Upper lobe of right lung (tissue), 1 donor: Measurements from ENCODE around the gene FAM168A. TPM values are rescaled to one million over a fixed set of nuclear protein-coding genes. Genes with fewer than 3 reads are reported as not detected.

Experiments used
- ATAC-seq: fragments of 200-7000 bp; cut with Tn5 transposase; one replicate; pipeline ENCODE4 v1.9.1; 2020; ENCODE audit warnings: mild to moderate bottlenecking, moderate library complexity
- DNase-seq: peaks from one replicate; pipeline ENCODE4 v3.0.0-alpha.2; 2020
- H3K27ac ChIP-seq: fragments of 200-600 bp; one replicate; pipeline ENCODE4 v1.8.0; 2022
- H3K27me3 ChIP-seq: fragments of 200-600 bp; one replicate; pipeline ENCODE4 v1.8.0; 2022; ENCODE audit warnings: mild to moderate bottlenecking
- H3K36me3 ChIP-seq: fragments of 200-600 bp; one replicate; pipeline ENCODE4 v1.8.0; 2022
- H3K4me1 ChIP-seq: fragments of 200-600 bp; one replicate; pipeline ENCODE4 v1.8.0; 2022
- H3K4me3 ChIP-seq: fragments of 200-600 bp; one replicate; pipeline ENCODE4 v1.8.0; 2022; ENCODE audit warnings: mild to moderate bottlenecking
- H3K9me3 ChIP-seq: fragments of 200-600 bp; one replicate; pipeline ENCODE4 v1.8.0; 2022
- CTCF ChIP-seq: fragments of 200-600 bp; IDR thresholded peaks from one replicate; pipeline ENCODE4 v1.8.0; 2022; ENCODE audit warnings: antibody characterized with exemption
- intact Hi-C: fragments of 100-400 bp; cut with DNase I; formaldehyde crosslinking; loops from one replicate; pipeline ENCODE4 v1.11.0; 2022
- total RNA-seq: library from RNA; stranded (reverse); fragmentation: NEBNext Ultra II Directional; extraction: Animal tissue kit (Norgen Biotek cat#: 25700); gene quantifications from one replicate; pipeline ENCODE4 v1.2.1, GENCODE V29; 2021
- donor health status: DM: no; HTN: yes; CAD: no; lungs with severe emphysema.

The FAM168A gene
- total RNA-seq, 1 donor from 2014 or later = 30.7 TPM

GRCh38 chr11:73359341-73359740 lies 238.6 kb downstream of the FAM168A start:
- no peak for TF ChIP-seq CTCF
- no peak overlapping the region for H3K27ac ChIP-seq
- intact Hi-C loops = no loop called here
- H3K27me3 ChIP-seq = no peaks in the 10 kb centered on the region
- H3K4me1 ChIP-seq = no peaks in the 10 kb centered on the region
- no peak overlapping the region for H3K4me3 ChIP-seq
- ATAC-seq = no peak
- no peaks in the 10 kb centered on the region for H3K9me3 ChIP-seq
- H3K36me3 ChIP-seq = peaks cover 69% of the 10 kb centered on the region
- no peak for DNase-seq

GRCh38 chr11:73358071-73358470 lies 239.8 kb downstream of the FAM168A start:
- Histone ChIP-seq H3K4me3 (no peak overlapping the region), H3K4me1 (no peaks in the 10 kb centered on the region), H3K27me3 (no peaks in the 10 kb centered on the region), H3K9me3 (no peaks in the 10 kb centered on the region), H3K27ac (no peak overlapping the region), H3K36me3 (peaks cover 69% of the 10 kb centered on the region)
- DNase-seq (no peak), ATAC-seq (no peak)
- intact Hi-C loops = no loop called here
- TF ChIP-seq CTCF = no peak

- ATAC-seq (no peak), DNase-seq (no peak)
- no peak for TF ChIP-seq CTCF
- no peaks in the 10 kb centered on the region for H3K27me3 ChIP-seq
- no peaks in the 10 kb centered on the region for H3K4me1 ChIP-seq
- no peaks in the 10 kb centered on the region for H3K9me3 ChIP-seq
- H3K27ac ChIP-seq = no peak overlapping the region
- H3K4me3 ChIP-seq = no peak overlapping the region
- H3K36me3 ChIP-seq = peaks cover 65% of the 10 kb centered on the region
- intact Hi-C loops = no loop called here
These were observed 240.7 kb downstream of the FAM168A start for GRCh38 chr11:73356979-73357860.

GRCh38 chr11:73355109-73355508 lies 242.8 kb downstream of the FAM168A start:
- no peaks in the 10 kb centered on the region for H3K27me3 ChIP-seq
- no peak overlapping the region for H3K4me3 ChIP-seq
- no peaks in the 10 kb centered on the region for H3K9me3 ChIP-seq
- no peak overlapping the region for H3K27ac ChIP-seq
- ATAC-seq (no peak), DNase-seq (no peak)
- peaks cover 46% of the 10 kb centered on the region for H3K36me3 ChIP-seq
- TF ChIP-seq CTCF = no peak
- peaks cover 4% of the 10 kb centered on the region for H3K4me1 ChIP-seq
- intact Hi-C loops = no loop called here

- Histone ChIP-seq H3K9me3 (no peaks in the 10 kb centered on the region), H3K4me3 (no peak overlapping the region), H3K27me3 (no peaks in the 10 kb centered on the region), H3K36me3 (peaks cover 41% of the 10 kb centered on the region), H3K4me1 (peaks cover 4% of the 10 kb centered on the region), H3K27ac (no peak overlapping the region)
- ATAC-seq = no peak
- DNase-seq = no peak
- no peak for TF ChIP-seq CTCF
- intact Hi-C loops = no loop called here
These were observed 244.5 kb downstream of the FAM168A start for GRCh38 chr11:73353422-73353821.
